Neural cell (in vitro differentiated cells): ENCODE data around the gene AP2B1.

Source experiments
- EZH2 ChIP-seq: fragments of 200-600, 300-800 bp; shearing (Covaris generic), sonication (generic); IDR thresholded peaks from 2 replicates; pipeline ENCODE4 v1.6.1; 2014; ENCODE audit warnings: antibody characterized with exemption, low read length, borderline replicate concordance, mild to moderate bottlenecking; ENCODE audit not compliant: insufficient read depth, poor library complexity, severe bottlenecking
- POLR2AphosphoS5 ChIP-seq: IDR thresholded peaks from 2 replicates; pipeline ENCODE4 v1.6.1; 2012
- TF ChIP-seq, protein P1 (sequence below): fragments of 450-650 bp; IDR thresholded peaks from 2 replicates; pipeline ENCODE4 v1.5.1; 2014; ENCODE audit warnings: antibody characterized with exemption, mild to moderate bottlenecking, moderate library complexity; ENCODE audit not compliant: poor library complexity, severe bottlenecking

DNA sequence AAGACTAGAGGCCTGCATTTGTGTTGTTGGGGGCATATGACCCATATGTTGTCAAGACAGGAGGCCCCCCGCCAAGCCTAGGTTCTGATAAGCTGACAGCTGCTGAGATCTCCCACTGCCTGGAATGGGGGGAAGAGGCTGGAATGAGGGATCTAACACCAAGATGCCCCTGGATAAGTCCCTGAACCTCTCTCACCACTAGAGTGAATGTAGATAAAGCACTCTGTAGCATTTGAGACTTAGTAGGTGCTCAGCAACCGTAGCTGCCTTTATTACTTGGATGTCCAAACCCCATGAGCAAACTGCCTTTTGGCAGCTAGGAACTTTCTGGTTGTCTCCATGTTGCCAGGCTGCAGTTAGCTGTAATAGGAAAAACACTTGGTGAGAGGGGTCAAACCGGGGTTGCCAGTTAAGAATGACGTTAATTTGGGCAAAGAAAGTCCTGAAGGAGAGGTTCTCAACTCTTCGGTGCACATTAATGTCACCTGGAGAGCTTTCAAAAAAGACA, 139.9 kb downstream of the AP2B1 start:
- no peak for TF ChIP-seq EZH2
- TF ChIP-seq, protein P1, sequence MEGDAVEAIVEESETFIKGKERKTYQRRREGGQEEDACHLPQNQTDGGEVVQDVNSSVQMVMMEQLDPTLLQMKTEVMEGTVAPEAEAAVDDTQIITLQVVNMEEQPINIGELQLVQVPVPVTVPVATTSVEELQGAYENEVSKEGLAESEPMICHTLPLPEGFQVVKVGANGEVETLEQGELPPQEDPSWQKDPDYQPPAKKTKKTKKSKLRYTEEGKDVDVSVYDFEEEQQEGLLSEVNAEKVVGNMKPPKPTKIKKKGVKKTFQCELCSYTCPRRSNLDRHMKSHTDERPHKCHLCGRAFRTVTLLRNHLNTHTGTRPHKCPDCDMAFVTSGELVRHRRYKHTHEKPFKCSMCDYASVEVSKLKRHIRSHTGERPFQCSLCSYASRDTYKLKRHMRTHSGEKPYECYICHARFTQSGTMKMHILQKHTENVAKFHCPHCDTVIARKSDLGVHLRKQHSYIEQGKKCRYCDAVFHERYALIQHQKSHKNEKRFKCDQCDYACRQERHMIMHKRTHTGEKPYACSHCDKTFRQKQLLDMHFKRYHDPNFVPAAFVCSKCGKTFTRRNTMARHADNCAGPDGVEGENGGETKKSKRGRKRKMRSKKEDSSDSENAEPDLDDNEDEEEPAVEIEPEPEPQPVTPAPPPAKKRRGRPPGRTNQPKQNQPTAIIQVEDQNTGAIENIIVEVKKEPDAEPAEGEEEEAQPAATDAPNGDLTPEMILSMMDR: no peak
- no peak for TF ChIP-seq POLR2AphosphoS5
